ENCODE measurements around the gene RNASET2.
"Not testable (repeated sequence)": the region's sequence is repeated elsewhere in the genome, so short reads cannot be mapped to it uniquely, and the experiment has no call there.

RNASET2 gene

DNA sequence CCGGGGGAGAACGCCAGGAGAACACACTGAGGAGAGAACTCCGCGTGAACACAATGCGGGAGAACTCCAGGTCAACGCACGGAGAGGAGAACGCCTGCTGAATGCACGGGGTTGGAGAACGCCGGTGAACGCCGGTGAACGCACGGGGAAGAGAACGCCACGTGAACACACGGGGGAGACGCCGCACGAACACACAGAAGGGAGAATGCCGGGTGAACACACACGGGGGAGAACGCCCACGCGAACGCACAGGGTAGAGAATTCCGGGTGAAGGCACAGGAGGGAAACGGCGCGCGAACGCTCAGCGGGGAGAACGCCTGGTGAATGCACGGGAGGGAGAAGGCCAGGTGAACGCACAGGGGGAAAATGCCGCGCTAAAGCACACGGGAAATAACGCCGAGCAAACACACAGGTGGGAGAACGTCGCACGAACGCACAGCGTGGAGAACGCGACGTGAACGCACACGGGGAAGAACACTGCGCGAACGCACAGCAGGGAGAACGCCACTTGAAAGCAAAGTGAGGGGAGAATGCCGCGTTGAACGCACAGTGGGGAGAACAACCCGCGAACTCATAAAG is 56.1 kb downstream of the RNASET2 start:
- no peak for DNase-seq

DNA sequence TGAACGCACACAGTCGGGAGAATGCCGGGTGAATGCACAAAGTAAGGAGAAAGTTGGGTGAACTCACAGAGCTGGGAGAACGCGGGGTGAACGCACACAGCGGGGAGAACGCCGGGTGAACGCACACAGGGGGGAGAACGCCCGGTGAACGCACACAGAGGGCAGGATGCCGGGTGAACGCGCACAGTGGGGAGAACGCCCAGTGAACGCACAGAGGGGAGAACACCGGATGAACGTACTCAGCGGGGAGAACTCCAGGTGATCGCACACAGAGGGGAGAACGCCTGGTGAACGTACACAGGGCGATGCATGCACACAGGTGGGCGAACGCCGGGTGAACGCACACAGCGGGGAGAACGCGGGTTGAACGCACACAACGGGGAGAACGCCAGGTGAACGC is 57.4 kb downstream of the RNASET2 start:
- DNase-seq: no peak

DNA sequence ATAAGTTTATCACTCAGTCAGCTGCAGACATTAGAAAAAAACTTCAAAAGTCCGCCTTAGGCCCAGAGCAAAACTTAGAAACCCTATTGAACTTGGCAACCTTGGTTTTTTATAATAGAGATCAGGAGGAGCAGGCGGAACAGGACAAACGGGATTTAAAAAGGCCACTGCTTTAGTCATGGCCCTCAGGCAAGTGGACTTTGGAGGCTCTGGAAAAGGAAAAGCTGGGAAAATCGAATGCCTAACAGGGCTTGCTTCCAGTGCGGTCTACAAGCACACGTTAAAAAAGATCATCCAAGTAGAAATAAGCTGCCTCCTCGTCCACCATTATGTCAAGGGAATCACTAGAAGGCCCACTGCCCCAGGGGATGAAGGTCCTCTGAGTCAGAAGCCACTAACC is 61.7 kb downstream of the RNASET2 start:
- DNase-seq: not testable (repeated sequence)

GRCh38 chr6:166892472-166892871 is 63.9 kb downstream of the RNASET2 start:
- not testable (repeated sequence) for DNase-seq

DNA sequence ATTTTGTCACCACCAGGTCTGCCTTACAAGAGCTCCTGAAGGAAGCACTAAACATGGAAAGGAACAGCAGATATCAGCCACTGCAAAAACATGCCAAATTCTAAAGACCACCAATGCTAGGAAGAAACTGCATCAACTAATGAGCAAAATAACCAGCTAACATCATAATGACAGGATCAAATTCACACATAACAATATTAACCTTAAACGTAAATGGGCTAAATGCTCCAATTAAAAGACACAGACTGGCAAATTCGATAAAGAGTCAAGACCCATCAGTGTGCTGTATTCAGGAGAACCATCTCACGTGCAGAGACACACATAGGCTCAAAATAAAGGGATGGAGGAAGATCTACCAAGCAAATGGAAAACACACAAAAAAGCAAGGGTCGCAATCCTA is 69.6 kb downstream of the RNASET2 start:
- DNase-seq: not testable (repeated sequence)

DNA sequence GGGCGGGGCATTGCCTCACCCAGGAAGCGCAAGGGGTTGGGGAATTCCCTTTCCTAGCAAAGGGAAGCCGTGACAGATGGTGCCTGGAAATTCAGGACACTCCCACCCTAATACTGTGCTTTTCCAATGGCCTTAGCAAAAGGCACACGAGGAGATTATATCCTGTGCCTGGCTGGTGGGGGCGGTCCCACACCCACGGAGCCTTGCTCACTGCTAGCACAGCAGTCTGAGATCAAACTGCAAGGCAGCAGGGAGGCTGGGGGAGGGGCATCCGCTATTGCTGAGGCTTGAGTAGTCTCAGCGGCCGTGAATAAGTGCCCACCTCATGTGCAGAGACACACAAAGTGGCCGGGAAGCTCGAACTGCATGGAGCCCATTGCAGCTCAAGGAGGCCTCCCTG is 71.4 kb downstream of the RNASET2 start:
- DNase-seq: not testable (repeated sequence)

GRCh38 chr6:166879594-166879993 is 76.8 kb downstream of the RNASET2 start:
- DNase-seq: no peak
